Islet of Langerhans (tissue), 1 donor: ENCODE results near the gene HAGH.
"Not testable (repeated sequence)": the region's sequence is repeated elsewhere in the genome, so short reads cannot be mapped to it uniquely, and the experiment has no call there.

ENCODE experiments used
- FAIRE-seq: peaks from one replicate; lab custom pipeline; 2011; peaks lifted over from hg19 to GRCh38; lab: Jason Lieb, UNC

HAGH gene

GRCh38 chr16:1826691-1827573 is at the start of gene HAGH, which contains the start of gene FAHD1:
TSS of gene HAGH (minus strand) at chr16:1826825. CDS start at chr16:1826787, 38 bp downstream.
TSS of gene FAHD1 (plus strand) at chr16:1827206. CDS start at chr16:1827239, 33 bp downstream.
- FAIRE-seq, result no peak

DNA sequence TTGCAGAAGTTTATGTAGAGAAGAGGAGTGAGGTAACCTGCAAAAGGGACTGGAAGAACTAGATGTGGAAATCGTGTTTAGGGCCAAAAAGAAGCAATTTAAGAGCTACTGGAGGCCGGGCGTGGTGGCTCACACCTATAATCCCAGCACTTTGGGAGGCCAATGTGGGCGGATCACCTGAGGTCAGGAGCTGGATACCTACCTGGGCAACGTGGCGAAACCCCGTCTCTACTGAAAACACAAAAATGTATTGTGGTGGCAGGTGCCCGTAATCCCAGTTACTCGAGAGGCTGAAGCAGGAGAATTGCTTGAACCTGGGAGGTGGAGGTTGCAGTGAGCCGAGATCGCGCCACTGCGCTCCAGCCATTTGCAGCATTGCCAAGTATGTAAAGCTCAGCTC is 49.4 kb upstream of the HAGH start:
- FAIRE-seq, result not testable (repeated sequence)

DNA sequence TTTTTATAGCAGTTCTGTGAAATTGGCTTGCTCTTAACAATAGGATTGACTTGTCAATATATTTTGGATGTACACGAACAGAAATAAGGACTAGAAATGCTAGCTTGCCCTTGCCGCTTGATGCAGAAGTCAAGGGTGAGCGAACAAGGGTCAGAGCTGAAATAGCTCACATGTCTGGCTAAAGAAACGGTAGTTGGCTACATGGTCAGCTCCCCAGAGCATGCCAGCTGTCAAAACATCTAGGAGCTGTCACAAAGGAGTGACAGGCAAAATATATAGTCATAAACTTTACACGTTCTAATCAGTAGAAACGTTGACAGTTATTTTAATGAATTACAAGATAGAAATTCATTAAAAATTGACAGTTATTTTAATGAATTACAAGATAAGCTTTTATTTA is 48.2 kb upstream of the HAGH start:
- FAIRE-seq, result no peak

DNA sequence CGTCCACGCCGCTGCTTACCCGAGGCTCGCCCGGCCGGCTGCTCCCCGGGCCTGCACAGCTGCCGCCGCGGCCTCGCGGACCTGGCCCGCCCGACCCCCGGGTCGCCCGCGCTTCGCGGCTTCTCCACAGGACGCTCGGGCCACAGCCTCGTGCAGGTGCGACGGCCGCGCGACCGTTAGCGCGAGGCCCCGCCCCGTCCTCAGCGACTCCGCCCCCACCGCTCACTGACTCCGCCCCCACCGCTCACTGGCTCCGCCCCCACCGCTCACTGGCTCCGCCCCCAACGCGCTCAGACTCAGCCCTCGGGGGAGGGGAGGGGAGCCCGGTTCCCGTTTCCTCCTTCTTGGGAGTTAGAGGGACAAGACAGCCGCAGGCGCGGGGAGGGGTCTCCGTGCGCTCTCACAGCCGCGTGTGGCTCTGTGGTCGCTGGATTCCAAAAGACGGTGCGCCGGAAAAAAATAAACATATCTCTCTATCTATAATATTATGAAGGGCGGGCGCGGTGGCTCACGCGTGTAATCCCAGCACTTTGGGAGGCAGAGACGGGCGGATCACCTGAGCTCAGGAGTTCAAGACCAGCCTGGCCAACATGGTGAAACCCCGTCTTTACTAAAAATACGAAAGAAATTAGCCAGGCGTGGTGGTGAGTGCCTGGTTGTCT is 45.5 kb upstream of the HAGH start, which contains the start of gene MEIOB:
Gene MEIOB (minus strand): TSS at position 191 of the 662 bp plus-strand sequence. CDS start 3,989 bp downstream, outside the sequence.
- no peak for FAIRE-seq

- FAIRE-seq, result peak; percentile 92
Observed at GRCh38 chr16:1870365-1871082, 43.9 kb upstream of the HAGH start.

GRCh38 chr16:1865902-1866690 is 39.5 kb upstream of the HAGH start:
- no peak for FAIRE-seq

DNA sequence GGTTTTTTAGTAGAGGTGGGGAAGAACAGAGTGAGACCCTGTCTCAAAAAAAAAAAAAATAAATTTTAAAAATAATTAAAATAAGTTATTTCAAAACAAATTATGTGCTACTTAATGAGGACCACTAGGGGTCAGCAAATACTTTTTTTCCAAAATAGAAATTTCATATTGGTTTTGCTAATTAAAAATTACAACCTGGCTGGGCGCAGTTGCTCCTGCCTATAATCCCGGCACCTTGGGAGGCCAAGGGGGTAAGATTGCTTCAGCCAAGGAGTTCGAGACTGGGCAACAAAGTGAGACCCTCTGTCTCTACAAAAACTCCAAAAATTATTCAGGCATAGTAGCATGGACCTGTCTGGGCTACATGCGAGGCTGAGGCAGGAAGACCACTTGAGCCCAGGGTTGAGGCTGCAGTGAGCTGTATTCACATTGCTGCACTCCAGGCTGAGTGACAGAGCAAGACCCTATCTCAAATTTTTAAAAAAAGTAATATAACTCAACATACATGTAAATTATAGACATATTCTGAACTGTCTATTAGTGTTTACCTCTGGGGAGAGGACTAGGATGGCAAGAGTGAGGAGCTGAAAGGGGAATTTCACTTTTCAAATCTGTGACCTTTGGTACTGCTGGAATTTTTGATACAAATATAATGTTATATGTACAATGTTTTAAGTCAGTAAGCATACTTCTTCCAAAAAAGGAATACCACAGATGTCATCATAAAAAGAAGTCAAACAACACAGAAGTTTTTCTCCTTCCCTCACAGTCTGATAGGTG is 37.2 kb upstream of the HAGH start:
- FAIRE-seq, result peak; percentile 94

GRCh38 chr16:1862394-1862793 is 35.8 kb upstream of the HAGH start:
- no peak for FAIRE-seq

- no peak for FAIRE-seq
Observed at GRCh38 chr16:1861730-1862129, 35.1 kb upstream of the HAGH start.

DNA sequence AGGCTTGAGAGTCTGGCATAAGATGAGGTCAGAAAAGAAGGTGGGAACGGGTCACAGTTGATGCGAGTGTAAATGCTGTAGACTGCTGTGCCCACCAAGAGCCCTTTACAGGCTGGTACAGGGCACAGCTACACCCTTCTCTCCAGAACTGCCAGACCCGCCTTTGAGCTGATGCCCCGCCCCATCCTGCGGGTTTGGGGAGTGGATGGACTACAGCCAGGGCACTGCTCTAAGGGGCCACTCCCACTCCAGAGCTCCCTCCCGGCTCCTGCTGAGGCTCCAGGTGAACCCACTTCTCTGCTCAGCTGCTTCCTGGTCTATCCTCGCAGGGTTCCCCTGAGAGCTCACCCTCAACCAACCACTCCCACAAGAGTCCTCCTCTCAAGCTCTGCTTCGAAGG is 33.0 kb upstream of the HAGH start:
- FAIRE-seq, result no peak

- no peak for FAIRE-seq
Observed at GRCh38 chr16:1858189-1858865, 31.7 kb upstream of the HAGH start.

DNA sequence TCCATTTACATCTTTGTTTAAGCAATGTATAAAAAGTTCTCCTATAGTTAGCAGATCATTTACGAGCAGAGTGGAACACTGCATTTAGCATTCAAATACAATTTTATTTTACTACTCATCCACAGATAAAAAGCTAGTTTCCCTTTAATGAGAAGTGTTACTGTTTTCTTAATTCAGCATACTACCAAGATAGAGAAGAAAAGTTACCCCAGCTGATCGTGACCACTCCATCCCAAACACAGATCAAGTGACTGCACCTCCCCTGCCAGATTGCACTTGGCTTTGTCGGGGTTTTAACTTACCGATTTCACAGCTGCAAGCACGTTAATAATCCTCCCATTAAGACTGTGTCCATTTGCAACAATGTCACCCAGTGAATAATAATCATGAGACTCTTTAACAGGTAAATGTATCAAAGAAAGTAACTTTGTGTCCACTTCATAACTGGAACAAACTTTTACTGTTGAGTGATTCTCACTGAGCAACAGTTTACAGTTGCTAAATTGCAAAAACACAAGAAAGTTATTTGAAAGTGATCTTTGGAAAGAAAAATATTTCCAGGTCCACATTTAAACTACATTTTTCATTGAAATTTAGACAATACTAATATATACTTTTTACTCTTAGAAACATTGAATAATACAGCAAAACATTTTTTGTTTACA is 30.9 kb upstream of the HAGH start:
- no peak for FAIRE-seq

- FAIRE-seq, result no peak
Observed at GRCh38 chr16:1851793-1852192, 25.2 kb upstream of the HAGH start.

GRCh38 chr16:1850981-1851380 is 24.4 kb upstream of the HAGH start:
- FAIRE-seq, result no peak

DNA sequence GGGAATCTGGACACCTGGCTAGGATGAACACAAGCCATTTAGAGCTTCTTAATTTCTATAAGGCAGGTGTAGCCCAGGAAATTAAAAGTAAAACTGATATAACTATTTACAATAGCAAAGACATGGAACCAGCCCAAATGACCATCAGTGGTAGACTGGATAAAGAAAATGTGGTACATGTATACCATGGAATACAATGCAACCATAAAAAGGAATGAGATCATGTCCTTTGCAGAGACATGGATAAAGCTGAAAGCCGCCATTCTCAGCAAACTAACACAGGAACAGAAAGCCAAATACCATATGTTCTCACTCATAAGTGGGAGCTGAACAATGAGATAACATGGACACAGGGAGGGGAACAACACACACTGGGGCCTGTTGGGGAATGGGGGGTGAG is 19.8 kb upstream of the HAGH start:
- FAIRE-seq, result no peak

DNA sequence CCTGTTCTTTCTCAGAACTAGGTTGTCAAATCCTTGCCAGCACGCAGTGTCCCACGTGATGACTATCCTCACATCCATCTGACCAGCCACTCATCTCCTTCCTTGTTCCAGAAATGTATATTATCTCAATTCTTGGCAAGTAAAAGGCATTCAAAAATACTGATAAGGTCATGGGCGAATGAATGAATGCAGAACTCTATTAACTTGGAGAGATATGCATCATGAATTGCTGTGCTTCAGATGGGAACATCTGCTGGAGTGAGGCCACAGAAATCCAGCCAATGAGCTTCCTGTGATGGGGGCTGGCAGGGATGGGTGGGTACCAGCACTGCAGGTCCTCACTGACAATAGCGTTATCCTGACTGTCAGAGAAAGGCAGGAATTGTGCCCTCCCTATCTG is 19.4 kb upstream of the HAGH start:
- no peak for FAIRE-seq

GRCh38 chr16:1839554-1839953 is 12.9 kb upstream of the HAGH start:
- no peak for FAIRE-seq

- no peak for FAIRE-seq
Observed at GRCh38 chr16:1834096-1834495, 7.5 kb upstream of the HAGH start.

- no peak for FAIRE-seq
Observed at GRCh38 chr16:1832838-1833454, 6.3 kb upstream of the HAGH start.
